ENCODE data around the gene NEK10. TPM values are rescaled to one million over a fixed set of nuclear protein-coding genes. Genes with fewer than 3 reads are reported as not detected.

The NEK10 gene
- total and polyA plus RNA-seq, 2 of the 13 experiments (the other 11 are each of a cell fraction or from before 2014, with no cell fraction given), result 2.8 to 14.2 TPM

DNA sequence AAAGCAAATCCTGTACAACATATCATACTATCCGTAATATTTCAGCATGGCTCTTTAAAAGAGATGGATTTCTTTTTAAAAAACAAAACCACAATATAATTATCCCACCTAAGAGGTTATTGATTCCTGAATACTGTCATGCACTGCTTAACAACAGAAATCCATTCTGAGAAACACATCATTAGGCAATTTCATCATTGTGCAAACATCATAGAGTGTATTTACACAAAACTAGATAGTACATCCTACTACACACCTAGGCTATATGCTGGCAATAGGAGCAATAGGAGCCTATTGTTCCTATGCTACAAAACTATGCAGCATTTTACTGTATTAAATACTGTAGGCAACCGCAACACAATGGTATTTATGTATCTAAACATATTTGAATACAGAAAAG lies 242.0 kb downstream of the NEK10 start (continued):
- TF ChIP-seq NFKB2 (CRISPR knock-in tag; IDR thresholded peaks at IDR 0.05; ENCODE audit: borderline replicate concordance) (no peak), RXRA (CRISPR knock-in tag; IDR thresholded peaks at IDR 0.05) (no peak), THAP11 (CRISPR knock-in tag; IDR thresholded peaks at IDR 0.05) (peak; percentile 83), FOSL2 (CRISPR knock-in tag; IDR thresholded peaks at IDR 0.05) (no peak), ZFP36 (IDR thresholded peaks at IDR 0.05; ENCODE audit: borderline replicate concordance, low read depth, low read length, partially characterized antibody) (no peak), MEIS1 (CRISPR knock-in tag; IDR thresholded peaks at IDR 0.05; ENCODE audit: borderline replicate concordance) (no peak), MED8 (CRISPR knock-in tag; IDR thresholded peaks at IDR 0.05; ENCODE audit: insufficient replicate concordance) (no peak), TAF1 (CRISPR knock-in tag; IDR thresholded peaks at IDR 0.05) (no peak), HDAC2 (CRISPR knock-in tag; IDR thresholded peaks at IDR 0.05) (peak; percentile 75), HMG20B (CRISPR knock-in tag; conservative IDR thresholded peaks at IDR 0.05) (peak; percentile 56; the same call in 1 of the 2 replicates), RBAK (CRISPR knock-in tag; IDR thresholded peaks at IDR 0.05) (no peak), KLF11 (CRISPR knock-in tag; IDR thresholded peaks at IDR 0.05) (no peak), ARNTL (CRISPR knock-in tag; IDR thresholded peaks at IDR 0.05) (no peak), ZNF12 (CRISPR knock-in tag; IDR thresholded peaks at IDR 0.05) (peak; percentile 89), ZNF777 (CRISPR knock-in tag; IDR thresholded peaks at IDR 0.05) (no peak), ZNF337 (CRISPR knock-in tag; IDR thresholded peaks at IDR 0.05; ENCODE audit: borderline replicate concordance, low read depth) (no peak), PTBP1 (IDR thresholded peaks at IDR 0.05; ENCODE audit: low read depth, low read length, poor library complexity, severe bottlenecking) (no peak), SP4 (CRISPR knock-in tag; IDR thresholded peaks at IDR 0.05) (no peak), NFRKB (IDR thresholded peaks at IDR 0.05) (no peak), FOXP1 (IDR thresholded peaks at IDR 0.05) (peak; percentile 60; the same call in 1 of the 2 replicates), FOXP1 (CRISPR knock-in tag; IDR thresholded peaks at IDR 0.05) (peak; percentile 97), TSC22D2 (CRISPR knock-in tag; IDR thresholded peaks at IDR 0.05; ENCODE audit: borderline replicate concordance) (no peak), ZNF605 (CRISPR knock-in tag; IDR thresholded peaks at IDR 0.05) (no peak)
- TF ChIP-seq, protein P1, sequence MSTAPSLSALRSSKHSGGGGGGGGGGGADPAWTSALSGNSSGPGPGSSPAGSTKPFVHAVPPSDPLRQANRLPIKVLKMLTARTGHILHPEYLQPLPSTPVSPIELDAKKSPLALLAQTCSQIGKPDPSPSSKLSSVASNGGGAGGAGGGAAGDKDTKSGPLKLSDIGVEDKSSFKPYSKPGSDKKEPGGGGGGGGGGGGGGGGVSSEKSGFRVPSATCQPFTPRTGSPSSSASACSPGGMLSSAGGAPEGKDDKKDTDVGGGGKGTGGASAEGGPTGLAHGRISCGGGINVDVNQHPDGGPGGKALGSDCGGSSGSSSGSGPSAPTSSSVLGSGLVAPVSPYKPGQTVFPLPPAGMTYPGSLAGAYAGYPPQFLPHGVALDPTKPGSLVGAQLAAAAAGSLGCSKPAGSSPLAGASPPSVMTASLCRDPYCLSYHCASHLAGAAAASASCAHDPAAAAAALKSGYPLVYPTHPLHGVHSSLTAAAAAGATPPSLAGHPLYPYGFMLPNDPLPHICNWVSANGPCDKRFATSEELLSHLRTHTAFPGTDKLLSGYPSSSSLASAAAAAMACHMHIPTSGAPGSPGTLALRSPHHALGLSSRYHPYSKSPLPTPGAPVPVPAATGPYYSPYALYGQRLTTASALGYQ (CRISPR knock-in tag; IDR thresholded peaks at IDR 0.05), result no peak
- TF ChIP-seq, protein P2, sequence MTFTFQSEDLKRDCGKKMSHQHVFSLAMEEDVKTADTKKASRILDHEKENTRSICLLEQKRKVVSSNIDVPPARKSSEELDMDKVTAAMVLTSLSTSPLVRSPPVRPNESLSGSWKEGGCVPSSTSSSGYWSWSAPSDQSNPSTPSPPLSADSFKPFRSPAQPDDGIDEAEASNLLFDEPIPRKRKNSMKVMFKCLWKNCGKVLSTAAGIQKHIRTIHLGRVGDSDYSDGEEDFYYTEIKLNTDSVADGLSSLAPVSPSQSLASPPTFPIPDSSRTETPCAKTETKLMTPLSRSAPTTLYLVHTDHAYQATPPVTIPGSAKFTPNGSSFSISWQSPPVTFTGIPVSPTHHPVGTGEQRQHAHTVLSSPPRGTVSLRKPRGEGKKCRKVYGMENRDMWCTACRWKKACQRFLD (CRISPR knock-in tag; IDR thresholded peaks at IDR 0.05; ENCODE audit: borderline replicate concordance), result no peak
- TF ChIP-seq, protein P3, sequence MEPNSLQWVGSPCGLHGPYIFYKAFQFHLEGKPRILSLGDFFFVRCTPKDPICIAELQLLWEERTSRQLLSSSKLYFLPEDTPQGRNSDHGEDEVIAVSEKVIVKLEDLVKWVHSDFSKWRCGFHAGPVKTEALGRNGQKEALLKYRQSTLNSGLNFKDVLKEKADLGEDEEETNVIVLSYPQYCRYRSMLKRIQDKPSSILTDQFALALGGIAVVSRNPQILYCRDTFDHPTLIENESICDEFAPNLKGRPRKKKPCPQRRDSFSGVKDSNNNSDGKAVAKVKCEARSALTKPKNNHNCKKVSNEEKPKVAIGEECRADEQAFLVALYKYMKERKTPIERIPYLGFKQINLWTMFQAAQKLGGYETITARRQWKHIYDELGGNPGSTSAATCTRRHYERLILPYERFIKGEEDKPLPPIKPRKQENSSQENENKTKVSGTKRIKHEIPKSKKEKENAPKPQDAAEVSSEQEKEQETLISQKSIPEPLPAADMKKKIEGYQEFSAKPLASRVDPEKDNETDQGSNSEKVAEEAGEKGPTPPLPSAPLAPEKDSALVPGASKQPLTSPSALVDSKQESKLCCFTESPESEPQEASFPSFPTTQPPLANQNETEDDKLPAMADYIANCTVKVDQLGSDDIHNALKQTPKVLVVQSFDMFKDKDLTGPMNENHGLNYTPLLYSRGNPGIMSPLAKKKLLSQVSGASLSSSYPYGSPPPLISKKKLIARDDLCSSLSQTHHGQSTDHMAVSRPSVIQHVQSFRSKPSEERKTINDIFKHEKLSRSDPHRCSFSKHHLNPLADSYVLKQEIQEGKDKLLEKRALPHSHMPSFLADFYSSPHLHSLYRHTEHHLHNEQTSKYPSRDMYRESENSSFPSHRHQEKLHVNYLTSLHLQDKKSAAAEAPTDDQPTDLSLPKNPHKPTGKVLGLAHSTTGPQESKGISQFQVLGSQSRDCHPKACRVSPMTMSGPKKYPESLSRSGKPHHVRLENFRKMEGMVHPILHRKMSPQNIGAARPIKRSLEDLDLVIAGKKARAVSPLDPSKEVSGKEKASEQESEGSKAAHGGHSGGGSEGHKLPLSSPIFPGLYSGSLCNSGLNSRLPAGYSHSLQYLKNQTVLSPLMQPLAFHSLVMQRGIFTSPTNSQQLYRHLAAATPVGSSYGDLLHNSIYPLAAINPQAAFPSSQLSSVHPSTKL (CRISPR knock-in tag; IDR thresholded peaks at IDR 0.05), result peak; percentile 99

All from HepG2 (cell line).